ENCODE measurements around the gene JMJD7. TPM values are rescaled to one million over a fixed set of nuclear protein-coding genes. Genes with fewer than 3 reads are reported as not detected.

The JMJD7 gene
- polyA plus RNA-seq, 2 of the 4 experiments (the other 2 are of a cell fraction), result 3.4 to 3.8 TPM

DNA sequence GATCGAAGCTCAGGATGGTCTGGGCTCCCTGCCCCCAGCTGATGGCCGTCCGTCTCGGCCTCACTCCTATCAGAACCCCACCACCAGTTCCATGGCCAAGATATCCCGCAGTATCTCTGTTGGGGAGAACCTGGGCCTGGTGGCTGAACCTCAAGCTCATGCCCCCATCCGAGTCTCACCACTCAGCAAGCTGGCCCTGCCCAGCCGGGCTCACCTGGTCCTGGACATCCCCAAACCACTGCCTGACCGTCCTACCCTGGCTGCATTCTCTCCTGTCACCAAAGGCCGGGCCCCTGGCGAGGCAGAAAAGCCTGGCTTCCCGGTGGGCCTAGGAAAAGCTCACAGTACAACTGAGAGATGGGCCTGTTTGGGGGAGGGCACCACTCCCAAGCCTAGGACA is 4.4 kb upstream of the JMJD7 start:
- no peak overlapping the region for H3K4me2 ChIP-seq
- H3K9me3 ChIP-seq, result no peaks in the 10 kb centered on the region
- H3K4me3 ChIP-seq, result no peak overlapping the region
- H3K27ac ChIP-seq, result no peak overlapping the region
- ChIA-PET CTCF (interaction anchor here (1.0 to 3.5 kb wide), 4 partner anchors 10 to 220 kb away, joined by 3 to 16 read pairs (median 4); no protein-coding TSS in a partner anchor), POLR2A (no interaction called here)
- 80% methylated on average over 2 of the region's 11 CpGs for WGBS (ENCODE audit: missing lambda C conversion rate)
- no peak for FAIRE-seq
- TF ChIP-seq ZFP36 (IDR thresholded peaks at IDR 0.05; ENCODE audit: borderline replicate concordance, partially characterized antibody) (no peak), POLR2AphosphoS2 (conservative IDR thresholded peaks at IDR 0.05; ENCODE audit: low read length) (no peak), RAD21 (conservative IDR thresholded peaks at IDR 0.05 in 1 of 2, IDR thresholded peaks at IDR 0.05 in 1 of 2) (no peak), FOSL2 (IDR thresholded peaks at IDR 0.05) (no peak), FOSL2 (CRISPR knock-in tag; IDR thresholded peaks at IDR 0.05) (no peak), SMC3 (IDR thresholded peaks at IDR 0.05) (no peak), ZSCAN20 (CRISPR knock-in tag; IDR thresholded peaks at IDR 0.05) (no peak), CHD2 (IDR thresholded peaks at IDR 0.05; ENCODE audit: low read length, partially characterized antibody) (no peak), HOXB5 (CRISPR knock-in tag; IDR thresholded peaks at IDR 0.05) (no peak), HOXB13 (CRISPR knock-in tag; IDR thresholded peaks at IDR 0.05; ENCODE audit: low read depth) (no peak), NFE2L2 (conservative IDR thresholded peaks at IDR 0.05; ENCODE audit: low read length) (no peak), GATA3 (IDR thresholded peaks at IDR 0.05; ENCODE audit: borderline replicate concordance) (no peak)
- TF ChIP-seq, protein P1, sequence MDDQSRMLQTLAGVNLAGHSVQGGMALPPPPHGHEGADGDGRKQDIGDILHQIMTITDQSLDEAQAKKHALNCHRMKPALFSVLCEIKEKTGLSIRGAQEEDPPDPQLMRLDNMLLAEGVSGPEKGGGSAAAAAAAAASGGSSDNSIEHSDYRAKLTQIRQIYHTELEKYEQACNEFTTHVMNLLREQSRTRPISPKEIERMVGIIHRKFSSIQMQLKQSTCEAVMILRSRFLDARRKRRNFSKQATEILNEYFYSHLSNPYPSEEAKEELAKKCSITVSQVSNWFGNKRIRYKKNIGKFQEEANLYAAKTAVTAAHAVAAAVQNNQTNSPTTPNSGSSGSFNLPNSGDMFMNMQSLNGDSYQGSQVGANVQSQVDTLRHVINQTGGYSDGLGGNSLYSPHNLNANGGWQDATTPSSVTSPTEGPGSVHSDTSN (IDR thresholded peaks at IDR 0.05), result no peak
- TF ChIP-seq, protein P2, sequence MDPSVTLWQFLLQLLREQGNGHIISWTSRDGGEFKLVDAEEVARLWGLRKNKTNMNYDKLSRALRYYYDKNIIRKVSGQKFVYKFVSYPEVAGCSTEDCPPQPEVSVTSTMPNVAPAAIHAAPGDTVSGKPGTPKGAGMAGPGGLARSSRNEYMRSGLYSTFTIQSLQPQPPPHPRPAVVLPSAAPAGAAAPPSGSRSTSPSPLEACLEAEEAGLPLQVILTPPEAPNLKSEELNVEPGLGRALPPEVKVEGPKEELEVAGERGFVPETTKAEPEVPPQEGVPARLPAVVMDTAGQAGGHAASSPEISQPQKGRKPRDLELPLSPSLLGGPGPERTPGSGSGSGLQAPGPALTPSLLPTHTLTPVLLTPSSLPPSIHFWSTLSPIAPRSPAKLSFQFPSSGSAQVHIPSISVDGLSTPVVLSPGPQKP (IDR thresholded peaks at IDR 0.05; ENCODE audit: low read depth, low read length), result no peak
- TF ChIP-seq, protein P3, sequence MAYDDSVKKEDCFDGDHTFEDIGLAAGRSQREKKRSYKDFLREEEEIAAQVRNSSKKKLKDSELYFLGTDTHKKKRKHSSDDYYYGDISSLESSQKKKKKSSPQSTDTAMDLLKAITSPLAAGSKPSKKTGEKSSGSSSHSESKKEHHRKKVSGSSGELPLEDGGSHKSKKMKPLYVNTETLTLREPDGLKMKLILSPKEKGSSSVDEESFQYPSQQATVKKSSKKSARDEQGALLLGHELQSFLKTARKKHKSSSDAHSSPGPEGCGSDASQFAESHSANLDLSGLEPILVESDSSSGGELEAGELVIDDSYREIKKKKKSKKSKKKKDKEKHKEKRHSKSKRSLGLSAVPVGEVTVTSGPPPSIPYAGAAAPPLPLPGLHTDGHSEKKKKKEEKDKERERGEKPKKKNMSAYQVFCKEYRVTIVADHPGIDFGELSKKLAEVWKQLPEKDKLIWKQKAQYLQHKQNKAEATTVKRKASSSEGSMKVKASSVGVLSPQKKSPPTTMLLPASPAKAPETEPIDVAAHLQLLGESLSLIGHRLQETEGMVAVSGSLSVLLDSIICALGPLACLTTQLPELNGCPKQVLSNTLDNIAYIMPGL (CRISPR knock-in tag; IDR thresholded peaks at IDR 0.05; ENCODE audit: borderline replicate concordance), result no peak
- TF ChIP-seq, protein P4, sequence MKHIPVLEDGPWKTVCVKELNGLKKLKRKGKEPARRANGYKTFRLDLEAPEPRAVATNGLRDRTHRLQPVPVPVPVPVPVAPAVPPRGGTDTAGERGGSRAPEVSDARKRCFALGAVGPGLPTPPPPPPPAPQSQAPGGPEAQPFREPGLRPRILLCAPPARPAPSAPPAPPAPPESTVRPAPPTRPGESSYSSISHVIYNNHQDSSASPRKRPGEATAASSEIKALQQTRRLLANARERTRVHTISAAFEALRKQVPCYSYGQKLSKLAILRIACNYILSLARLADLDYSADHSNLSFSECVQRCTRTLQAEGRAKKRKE (CRISPR knock-in tag; IDR thresholded peaks at IDR 0.05; ENCODE audit: low read depth), result no peak
- TF ChIP-seq, protein P5, sequence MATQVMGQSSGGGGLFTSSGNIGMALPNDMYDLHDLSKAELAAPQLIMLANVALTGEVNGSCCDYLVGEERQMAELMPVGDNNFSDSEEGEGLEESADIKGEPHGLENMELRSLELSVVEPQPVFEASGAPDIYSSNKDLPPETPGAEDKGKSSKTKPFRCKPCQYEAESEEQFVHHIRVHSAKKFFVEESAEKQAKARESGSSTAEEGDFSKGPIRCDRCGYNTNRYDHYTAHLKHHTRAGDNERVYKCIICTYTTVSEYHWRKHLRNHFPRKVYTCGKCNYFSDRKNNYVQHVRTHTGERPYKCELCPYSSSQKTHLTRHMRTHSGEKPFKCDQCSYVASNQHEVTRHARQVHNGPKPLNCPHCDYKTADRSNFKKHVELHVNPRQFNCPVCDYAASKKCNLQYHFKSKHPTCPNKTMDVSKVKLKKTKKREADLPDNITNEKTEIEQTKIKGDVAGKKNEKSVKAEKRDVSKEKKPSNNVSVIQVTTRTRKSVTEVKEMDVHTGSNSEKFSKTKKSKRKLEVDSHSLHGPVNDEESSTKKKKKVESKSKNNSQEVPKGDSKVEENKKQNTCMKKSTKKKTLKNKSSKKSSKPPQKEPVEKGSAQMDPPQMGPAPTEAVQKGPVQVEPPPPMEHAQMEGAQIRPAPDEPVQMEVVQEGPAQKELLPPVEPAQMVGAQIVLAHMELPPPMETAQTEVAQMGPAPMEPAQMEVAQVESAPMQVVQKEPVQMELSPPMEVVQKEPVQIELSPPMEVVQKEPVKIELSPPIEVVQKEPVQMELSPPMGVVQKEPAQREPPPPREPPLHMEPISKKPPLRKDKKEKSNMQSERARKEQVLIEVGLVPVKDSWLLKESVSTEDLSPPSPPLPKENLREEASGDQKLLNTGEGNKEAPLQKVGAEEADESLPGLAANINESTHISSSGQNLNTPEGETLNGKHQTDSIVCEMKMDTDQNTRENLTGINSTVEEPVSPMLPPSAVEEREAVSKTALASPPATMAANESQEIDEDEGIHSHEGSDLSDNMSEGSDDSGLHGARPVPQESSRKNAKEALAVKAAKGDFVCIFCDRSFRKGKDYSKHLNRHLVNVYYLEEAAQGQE (IDR thresholded peaks at IDR 0.05), result no peak
- no peak for ATAC-seq
- DNase-seq (ENCODE audit: low read depth in 1 of 2, low spot score in 1 of 2), result no peak
- 0 out of 3 replicates have a peak, but pooled peaks cover 3% of the 10 kb centered on the region for H3K4me1 ChIP-seq
